H1 (cell line): ENCODE results near the gene PHF23. TPM values are rescaled to one million over a fixed set of nuclear protein-coding genes. Genes with fewer than 3 reads are reported as not detected.
A peak's percentile ranks its signal among the peaks of the same experiment; 100 is the strongest.

Experiments used
- CTCF ChIA-PET: fragments of 300-600 bp; sonication (Branson Sonifier 250); formaldehyde crosslinking; loops from one replicate; lab custom pipeline; 2021; ENCODE audit not compliant: partially characterized antibody; lab: Charles Lee
- POLR2A ChIA-PET: fragments of 300-600 bp; sonication (Branson Sonifier 250); formaldehyde crosslinking; loops from one replicate; lab custom pipeline; 2021; ENCODE audit warnings: inconsistent platforms; ENCODE audit not compliant: partially characterized antibody; lab: Charles Lee
- DNase-seq, 2 experiments: peaks; one replicate each; pipeline versions ENCODE4 v3.0.0 to v3.0.0-alpha.2; 2010 to 2022; ENCODE audit warnings: low spot score in 2 of 2, low read depth in 1 of 2, mixed read lengths in 1 of 2
- FAIRE-seq: peaks from 2 replicates; lab custom pipeline; 2011; peaks lifted over from hg19 to GRCh38; lab: Jason Lieb, UNC
- H2AFZ ChIP-seq: 2 replicates; pipeline ENCODE4 v1.8.1; 2012; ENCODE audit warnings: low read length, inconsistent platforms
- H2AK5ac ChIP-seq: 2 replicates; pipeline ENCODE4 v1.6.1; 2013; ENCODE audit warnings: low read depth, low read length
- H2BK120ac ChIP-seq: replicated peaks from 2 replicates; pipeline ENCODE3; 2013; ENCODE audit warnings: low read depth, low read length, inconsistent platforms
- H2BK12ac ChIP-seq: 2 replicates; pipeline ENCODE4 v1.6.1; 2013; ENCODE audit warnings: low read depth, low read length
- H2BK15ac ChIP-seq: 2 replicates; pipeline ENCODE4 v1.6.1; 2013; ENCODE audit warnings: low read length
- H2BK20ac ChIP-seq: 2 replicates; pipeline ENCODE4 v1.6.1; 2013; ENCODE audit warnings: low read length
- H2BK5ac ChIP-seq: 2 replicates; pipeline ENCODE4 v1.6.1; 2013; ENCODE audit warnings: low read depth, low read length
- H3K14ac ChIP-seq: 2 replicates; pipeline ENCODE4 v1.6.1; 2013; ENCODE audit warnings: inconsistent platforms; ENCODE audit not compliant: insufficient read length
- H3K18ac ChIP-seq: 2 replicates; pipeline ENCODE4 v1.6.1; 2013; ENCODE audit warnings: low read length; ENCODE audit errors: extremely low read depth
- H3K23ac ChIP-seq: 2 replicates; pipeline ENCODE4 v1.6.1; 2013; ENCODE audit warnings: inconsistent platforms; ENCODE audit not compliant: insufficient read length
- H3K23me2 ChIP-seq: 2 replicates; pipeline ENCODE4 v1.6.1; 2013; ENCODE audit warnings: low read depth, low read length
- H3K27ac ChIP-seq: 2 replicates; pipeline ENCODE4 v1.6.1; 2011; ENCODE audit warnings: low read depth, low read length, inconsistent platforms
- H3K27me3 ChIP-seq, 4 experiments: replicated peaks in 1 of 4; 1 replicate in 1 of 4; 2 replicates in 3 of 4; pipeline versions ENCODE4 v1.6.1 to v1.8.1; 2011 to 2013; ENCODE audit warnings: low read length in 3 of 4, mild to moderate bottlenecking in 3 of 4, inconsistent platforms in 2 of 4, mixed read lengths in 2 of 4, moderate library complexity in 1 of 4; ENCODE audit not compliant: control insufficient read depth in 3 of 4, insufficient read depth in 3 of 4; ENCODE audit errors: extremely low read depth in 1 of 4
- H3K36me3 ChIP-seq, 4 experiments: 2 replicates each; pipeline versions ENCODE4 v1.6.1 to v1.8.1; 2011 to 2013; ENCODE audit warnings: mild to moderate bottlenecking in 4 of 4, low read length in 3 of 4, moderate library complexity in 2 of 4, control low read depth in 1 of 4, inconsistent platforms in 1 of 4; ENCODE audit not compliant: insufficient read depth in 4 of 4, control insufficient read depth in 2 of 4
- H3K4ac ChIP-seq: replicated peaks from 2 replicates; pipeline ENCODE3; 2013; ENCODE audit warnings: low read length, low read depth, mixed read lengths, inconsistent platforms; ENCODE audit not compliant: insufficient read length
- H3K4me1 ChIP-seq, 4 experiments: replicated peaks in 1 of 4; 1 replicate in 1 of 4; 2 replicates in 3 of 4; pipeline versions ENCODE4 v1.6.1 to v1.8.1; 2011 to 2013; ENCODE audit warnings: low read length in 3 of 4, inconsistent platforms in 2 of 4, mixed read lengths in 1 of 4; ENCODE audit not compliant: insufficient read depth in 4 of 4, control insufficient read depth in 3 of 4
- H3K4me2 ChIP-seq, 2 experiments: 2 replicates each; pipeline versions ENCODE4 v1.6.1 to v1.8.1; 2011 to 2013; ENCODE audit warnings: low read depth in 2 of 2, low read length in 2 of 2, control low read depth in 1 of 2, inconsistent platforms in 1 of 2, mild to moderate bottlenecking in 1 of 2; ENCODE audit not compliant: insufficient read depth in 1 of 2
- H3K4me3 ChIP-seq, 4 experiments: fragments of 200-600, 300-600 bp in 1 of 4; sonication (generic), shearing (Covaris generic), sonication (Bioruptor Twin) in 1 of 4; 2 replicates each; pipeline versions ENCODE4 v1.5.1 to v1.8.1; 2011 to 2016; ENCODE audit warnings: low read length in 4 of 4, low read depth in 3 of 4, control low read depth in 2 of 4, inconsistent platforms in 2 of 4, mild to moderate bottlenecking in 2 of 4, mixed read lengths in 1 of 4, moderate library complexity in 1 of 4; ENCODE audit not compliant: insufficient read depth in 2 of 4; ENCODE audit errors: extremely low read depth in 1 of 4
- H3K56ac ChIP-seq: replicated peaks from 2 replicates; pipeline ENCODE3; 2013; ENCODE audit warnings: low read depth, mild to moderate bottlenecking, mixed read lengths, low read length, inconsistent platforms; ENCODE audit not compliant: insufficient read length
- H3K79me1 ChIP-seq: 2 replicates; pipeline ENCODE4 v1.6.1; 2013; ENCODE audit warnings: low read depth, low read length, control low read depth
- H3K79me2 ChIP-seq, 2 experiments: 2 replicates each; pipeline versions ENCODE4 v1.6.1 to v1.8.1; 2012 to 2013; ENCODE audit warnings: low read length in 2 of 2, mild to moderate bottlenecking in 2 of 2, inconsistent platforms in 1 of 2; ENCODE audit not compliant: insufficient read depth in 2 of 2, control insufficient read depth in 1 of 2
- H3K9ac ChIP-seq, 4 experiments: replicated peaks in 1 of 4; 1 replicate in 1 of 4; 2 replicates in 3 of 4; pipeline versions ENCODE4 v1.6.1 to v1.8.1; 2011 to 2013; ENCODE audit warnings: low read depth in 3 of 4, low read length in 3 of 4, control low read depth in 2 of 4, mild to moderate bottlenecking in 2 of 4, moderate library complexity in 2 of 4, inconsistent platforms in 1 of 4; ENCODE audit errors: extremely low read depth in 1 of 4
- H3K9me3 ChIP-seq, 2 experiments: 2 replicates each; pipeline versions ENCODE4 v1.6.1 to v1.8.1; 2012 to 2013; ENCODE audit warnings: mild to moderate bottlenecking in 2 of 2, moderate library complexity in 2 of 2, control low read depth in 1 of 2, inconsistent platforms in 1 of 2, low read depth in 1 of 2, low read length in 1 of 2, mixed read lengths in 1 of 2; ENCODE audit not compliant: insufficient read depth in 2 of 2
- H4K20me1 ChIP-seq, 2 experiments: replicated peaks in 1 of 2; 2 replicates each; pipeline versions ENCODE3 to v1.8.1; 2011 to 2013; ENCODE audit warnings: inconsistent platforms in 2 of 2, low read length in 2 of 2, mild to moderate bottlenecking in 1 of 2; ENCODE audit not compliant: insufficient read depth in 2 of 2, control insufficient read depth in 1 of 2
- H4K5ac ChIP-seq: 2 replicates; pipeline ENCODE4 v1.6.1; 2013; ENCODE audit warnings: low read length, low read depth, mixed read lengths, inconsistent platforms; ENCODE audit not compliant: insufficient read length
- H4K8ac ChIP-seq: 2 replicates; pipeline ENCODE4 v1.8.0; 2013; ENCODE audit warnings: mild to moderate bottlenecking, moderate library complexity, low read length, inconsistent platforms; ENCODE audit not compliant: insufficient read depth; ENCODE audit errors: extremely low read depth
- H4K91ac ChIP-seq: replicated peaks from 2 replicates; pipeline ENCODE3; 2013; ENCODE audit warnings: low read length, mixed read lengths, inconsistent platforms; ENCODE audit not compliant: insufficient read length
- ATF3 ChIP-seq: IDR thresholded peaks from 2 replicates; pipeline ENCODE4 v1.6.1; 2011; ENCODE audit warnings: low read depth, mild to moderate bottlenecking, low read length; ENCODE audit not compliant: insufficient read depth
- CBX5 ChIP-seq: fragments of 300-800, 300-1000 bp; sonication (generic); IDR thresholded peaks from 2 replicates; pipeline ENCODE4 v1.7.1; 2016; ENCODE audit warnings: antibody characterized with exemption, low read length, low read depth
- CEBPB ChIP-seq: IDR thresholded peaks from 2 replicates; pipeline ENCODE4 v1.6.1; 2012; ENCODE audit warnings: low read depth, low read length
- CHD1 ChIP-seq: IDR thresholded peaks from 2 replicates; pipeline ENCODE4 v1.6.1; 2012; ENCODE audit warnings: low read depth, low read length, improper control_type of control experiment
- CHD2 ChIP-seq: IDR thresholded peaks from 2 replicates; pipeline ENCODE4 v1.6.1; 2012; ENCODE audit warnings: low read length, improper control_type of control experiment
- GABPA ChIP-seq: IDR thresholded peaks from 2 replicates; pipeline ENCODE4 v1.6.1; 2011; ENCODE audit warnings: mild to moderate bottlenecking, low read length, moderate library complexity, borderline replicate concordance; ENCODE audit not compliant: insufficient read depth
- GTF2F1 ChIP-seq: IDR thresholded peaks from 2 replicates; pipeline ENCODE4 v1.6.1; 2012; ENCODE audit warnings: low read depth, low read length, improper control_type of control experiment, borderline replicate concordance
- KDM4A ChIP-seq: IDR thresholded peaks from one replicate; pipeline ENCODE4 v1.7.1; 2012; ENCODE audit warnings: low read depth, mild to moderate bottlenecking, moderate library complexity, low read length, inconsistent platforms; ENCODE audit not compliant: severe bottlenecking
- POLR2AphosphoS5 ChIP-seq: IDR thresholded peaks from 2 replicates; pipeline ENCODE4 v1.6.1; 2011; ENCODE audit warnings: low read depth, low read length
- RBBP5 ChIP-seq: IDR thresholded peaks from 2 replicates; pipeline ENCODE4 v1.7.1; 2012; ENCODE audit warnings: low read depth, mild to moderate bottlenecking, inconsistent platforms, low read length, moderate library complexity, borderline replicate concordance
- SUZ12 ChIP-seq: fragments of 200-600 bp; sonication (generic); IDR thresholded peaks from 2 replicates; pipeline ENCODE4 v1.6.1; 2012; ENCODE audit warnings: mild to moderate bottlenecking, inconsistent platforms, low read length, moderate library complexity, mixed read lengths
- TAF7 ChIP-seq: optimal IDR thresholded peaks from 2 replicates; pipeline ENCODE3; 2011; ENCODE audit warnings: low read depth, mild to moderate bottlenecking, inconsistent platforms, low read length, moderate library complexity, borderline replicate concordance
- TEAD4 ChIP-seq: IDR thresholded peaks from 2 replicates; pipeline ENCODE4 v1.6.1; 2012; ENCODE audit warnings: low read depth, low read length, inconsistent platforms, mixed read lengths
- WGBS, 2 experiments: shearing (Covaris generic) in 1 of 2; methylation state at CpG; one replicate each; pipeline versions ENCODE4 v1.1.6 to v1.1.7; 2013 to 2015; ENCODE audit warnings: low lambda C conversion rate in 2 of 2, mixed read lengths in 2 of 2, inconsistent platforms in 1 of 2, low coverage in 1 of 2, missing lambda C conversion rate in 1 of 2; ENCODE audit not compliant: insufficient replicate concordance in 2 of 2, insufficient coverage in 1 of 2, insufficient read length in 1 of 2; ENCODE audit errors: extremely low coverage in 1 of 2, missing lambda C conversion rate in 1 of 2; 5-methylcytosine and 5-hydroxymethylcytosine counted together
- polyA plus RNA-seq, 7 experiments: library from polyadenylated mRNA; depleted of rRNA in 3 of 7; stranded (reverse) in 5 of 7; unstranded in 2 of 7; fragments of >200 nt in 5 of 7; fragments of 200-250 nt in 2 of 7; gene quantifications; 1 replicate in 5 of 7; 2 replicates in 1 of 7; 4 replicates in 1 of 7; pipeline versions ENCODE4 v1.2.1 to v1.2.3, GENCODE V29; 2011 to 2013; ENCODE audit warnings: missing spikeins in 2 of 7, mixed read lengths in 2 of 7
- total RNA-seq: library from RNA; stranded (reverse); fragmentation: NEBNext Ultra II Directional; extraction: Animal tissue kit (Norgen Biotek cat#: 25700); gene quantifications from 2 replicates; pipeline ENCODE4 v1.2.1, GENCODE V29; 2021

The PHF23 gene
- total and polyA plus RNA-seq, 2 of the 8 experiments (the other 6 are each of a cell fraction or from before 2014, with no cell fraction given): 47.5 to 62.8 TPM

- H3K27me3 ChIP-seq: peaks cover 0 to 13% (median 7%) of the 10 kb centered on the region in 4 experiments; a peak in 6 of 7 replicates
- H3K23ac ChIP-seq: no peak overlapping the region
- no peaks in the 10 kb centered on the region for H3K79me1 ChIP-seq
- H3K4ac ChIP-seq: no peak overlapping the region
- H3K18ac ChIP-seq: no peak overlapping the region
- peaks cover 0 to 7% of the 10 kb centered on the region in 2 experiments for H4K20me1 ChIP-seq
- H3K36me3 ChIP-seq: peaks cover 0 to under 1% (median 0%) of the 10 kb centered on the region in 4 experiments; a peak in 2 of 8 replicates
- no peaks in the 10 kb centered on the region for H3K9me3 ChIP-seq
- H2BK15ac ChIP-seq: peak overlapping the region; percentile 46; the same call in 1 of the 2 replicates
- WGBS, 2 experiments: 92% methylated on average over 8 of the region's 8 CpGs; no CpG with 5 or more reads in 1 of the 2 experiments
- no peak overlapping the region for H2AFZ ChIP-seq
- H4K8ac ChIP-seq: no peak overlapping the region
- no peak overlapping the region for H4K91ac ChIP-seq
- H2BK120ac ChIP-seq: no peak overlapping the region
- no peak for FAIRE-seq
- no peak overlapping the region for H3K9ac ChIP-seq
- H3K4me3 ChIP-seq: no peak overlapping the region
- peaks cover 11% of the 10 kb centered on the region for H3K23me2 ChIP-seq
- 0 out of 2 replicates have a peak overlapping the region, but pooled peaks have one; percentile 3 for H2AK5ac ChIP-seq
- ChIA-PET CTCF (interaction anchor here (0.6 to 4.8 kb wide), 7 partner anchors 14 to 45 kb away, joined by 3 to 42 read pairs (median 4); partner anchors contain the start of gene CLDN7), POLR2A (interaction anchor here (1.5 to 7.7 kb wide), 8 partner anchors 12 to 65 kb away, joined by 3 to 94 read pairs (median 22); partner anchors contain the start of genes CLDN7, CTDNEP1 and GPS2)
- peak overlapping the region in 1 of 2 experiments; percentile 45; a peak in 1 of 4 replicates for H3K4me2 ChIP-seq
- no peak overlapping the region for H3K27ac ChIP-seq
- H2BK5ac ChIP-seq: no peak overlapping the region
- H3K4me1 ChIP-seq: peaks cover 0 to 20% (median 8%) of the 10 kb centered on the region in 4 experiments; a peak in 5 of 7 replicates
- no peaks in the 10 kb centered on the region for H3K79me2 ChIP-seq
- no peak overlapping the region for H4K5ac ChIP-seq
- peak overlapping the region; percentile 45; the same call in 1 of the 2 replicates for H2BK12ac ChIP-seq
- H3K56ac ChIP-seq: no peak overlapping the region
- no peak overlapping the region for H2BK20ac ChIP-seq
- no peak for DNase-seq
- H3K14ac ChIP-seq: no peak overlapping the region
- TF ChIP-seq CHD1: no peak
- TF ChIP-seq POLR2AphosphoS5: no peak
- TF ChIP-seq CEBPB: no peak
- TF ChIP-seq GABPA: no peak
- no peak for TF ChIP-seq TAF7
- no peak for TF ChIP-seq KDM4A
- TF ChIP-seq CHD2: no peak
- TF ChIP-seq TEAD4: no peak
- no peak for TF ChIP-seq CBX5
- no peak for TF ChIP-seq RBBP5
- TF ChIP-seq ATF3: no peak
- TF ChIP-seq SUZ12: no peak
- no peak for TF ChIP-seq GTF2F1
Observed at GRCh38 chr17:7279448-7279847, 40.2 kb upstream of the PHF23 start.
